HEK293T (cell line): ENCODE data around the gene ETV3L.

Experiments used
- CTCF ChIA-PET: fragments of 350-600 bp; formaldehyde crosslinking; extraction: SDS; loops from one replicate; lab custom pipeline; 2021; ENCODE audit warnings: antibody characterized with exemption, inconsistent platforms; lab: Yijun Ruan, JAX
- POLR2A ChIA-PET: fragments of 350-600 bp; formaldehyde crosslinking; extraction: SDS; loops from one replicate; lab custom pipeline; 2020; ENCODE audit warnings: antibody characterized with exemption, inconsistent platforms; lab: Yijun Ruan, JAX
- DNase-seq: peaks from one replicate; pipeline ENCODE4 v3.0.0; 2012; ENCODE audit warnings: mixed read lengths; ENCODE audit errors: extremely low spot score
- ARNT ChIP-seq: fragments of 450-650 bp; IDR thresholded peaks from 2 replicates; pipeline ENCODE4 v1.6.1; 2017; ENCODE audit warnings: mild to moderate bottlenecking
- BHLHE40 ChIP-seq: fragments of 450-650 bp; IDR thresholded peaks from 2 replicates; pipeline ENCODE4 v1.6.1; 2016; ENCODE audit warnings: mild to moderate bottlenecking, moderate library complexity, borderline replicate concordance
- CTBP1 ChIP-seq: fragments of 450-650 bp; IDR thresholded peaks from 2 replicates; pipeline ENCODE4 v1.6.1; 2016; ENCODE audit warnings: borderline replicate concordance
- ELF4 ChIP-seq: fragments of 450-650 bp; IDR thresholded peaks from 2 replicates; pipeline ENCODE4 v1.6.1; 2017; ENCODE audit warnings: antibody characterized with exemption
- FOXA1 ChIP-seq: fragments of 450-650 bp; IDR thresholded peaks from 2 replicates; pipeline ENCODE4 v1.6.1; 2016; ENCODE audit warnings: mild to moderate bottlenecking
- FOXK2 ChIP-seq: fragments of 450-650 bp; IDR thresholded peaks from 2 replicates; pipeline ENCODE4 v1.6.1; 2016; ENCODE audit warnings: mild to moderate bottlenecking
- FOXM1 ChIP-seq: fragments of 450-650 bp; IDR thresholded peaks from 2 replicates; pipeline ENCODE4 v1.6.1; 2017; ENCODE audit warnings: mild to moderate bottlenecking, borderline replicate concordance
- HDGF ChIP-seq: fragments of 450-650 bp; IDR thresholded peaks from 2 replicates; pipeline ENCODE4 v1.6.1; 2017; ENCODE audit warnings: antibody characterized with exemption, borderline replicate concordance
- L3MBTL2 ChIP-seq: fragments of 450-650 bp; conservative IDR thresholded peaks from 2 replicates; pipeline ENCODE4 v1.6.1; 2016; ENCODE audit warnings: mild to moderate bottlenecking
- LEF1 ChIP-seq: fragments of 450-650 bp; IDR thresholded peaks from 2 replicates; pipeline ENCODE4 v1.6.1; 2017; ENCODE audit warnings: mild to moderate bottlenecking, borderline replicate concordance
- NFRKB ChIP-seq: fragments of 450-650 bp; IDR thresholded peaks from 2 replicates; pipeline ENCODE4 v1.6.1; 2016; ENCODE audit warnings: mild to moderate bottlenecking, moderate library complexity
- SP1 ChIP-seq: fragments of 450-650 bp; IDR thresholded peaks from 2 replicates; pipeline ENCODE4 v1.6.1; 2017
- SUZ12 ChIP-seq: fragments of 450-650 bp; IDR thresholded peaks from 2 replicates; pipeline ENCODE4 v1.6.1; 2016; ENCODE audit warnings: mild to moderate bottlenecking
- TARDBP ChIP-seq: fragments of 450-650 bp; IDR thresholded peaks from 2 replicates; pipeline ENCODE4 v1.6.1; 2016
- ZNF384 ChIP-seq: fragments of 450-650 bp; IDR thresholded peaks from 2 replicates; pipeline ENCODE4 v1.6.1; 2016
- TF ChIP-seq, protein P1 (sequence below): fragments of 450-650 bp; IDR thresholded peaks from 2 replicates; pipeline ENCODE4 v1.6.1; 2016

Gene ETV3L

DNA sequence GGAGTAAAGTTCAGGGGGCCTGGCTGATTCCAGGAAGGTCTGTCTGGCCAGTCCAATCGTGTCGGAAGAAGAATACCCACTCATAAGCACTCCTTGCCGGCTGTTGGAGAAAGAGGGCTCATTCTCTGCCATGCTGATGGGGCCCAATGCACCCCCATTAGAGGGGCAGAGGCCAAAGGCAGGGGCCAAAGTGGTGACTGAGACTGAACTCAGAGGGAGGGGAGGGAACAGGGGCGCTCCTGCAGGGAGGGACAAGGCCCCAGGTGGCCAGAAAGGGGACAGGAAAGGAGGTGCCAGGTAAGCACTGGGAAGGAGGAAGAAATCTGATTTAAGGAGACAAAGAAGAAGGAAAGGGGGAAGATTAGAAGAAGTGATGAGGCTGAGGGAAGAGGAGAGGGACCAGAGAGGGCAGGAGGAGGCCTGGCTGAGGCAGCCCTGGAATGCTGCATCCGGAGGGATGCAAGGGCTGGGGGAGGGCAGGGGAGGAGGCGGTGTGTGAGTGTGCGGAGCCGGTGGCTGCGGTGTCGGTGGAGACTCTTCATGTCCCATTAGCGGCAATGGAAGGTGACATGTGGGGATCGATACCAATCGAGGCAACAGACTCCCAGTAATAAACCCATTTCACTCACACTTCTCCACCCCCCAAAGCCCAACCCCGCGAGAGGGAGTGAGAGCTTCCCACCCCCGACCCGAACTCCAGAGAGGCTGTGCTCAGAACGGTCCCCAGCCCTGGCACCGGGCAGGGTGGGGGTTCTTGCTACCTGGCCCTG, 12.0 kb upstream of the ETV3L start:
- ChIA-PET CTCF (no interaction called here), POLR2A (no interaction called here)
- TF ChIP-seq BHLHE40: no peak
- TF ChIP-seq L3MBTL2: no peak
- TF ChIP-seq FOXM1: no peak
- DNase-seq: no peak

DNA sequence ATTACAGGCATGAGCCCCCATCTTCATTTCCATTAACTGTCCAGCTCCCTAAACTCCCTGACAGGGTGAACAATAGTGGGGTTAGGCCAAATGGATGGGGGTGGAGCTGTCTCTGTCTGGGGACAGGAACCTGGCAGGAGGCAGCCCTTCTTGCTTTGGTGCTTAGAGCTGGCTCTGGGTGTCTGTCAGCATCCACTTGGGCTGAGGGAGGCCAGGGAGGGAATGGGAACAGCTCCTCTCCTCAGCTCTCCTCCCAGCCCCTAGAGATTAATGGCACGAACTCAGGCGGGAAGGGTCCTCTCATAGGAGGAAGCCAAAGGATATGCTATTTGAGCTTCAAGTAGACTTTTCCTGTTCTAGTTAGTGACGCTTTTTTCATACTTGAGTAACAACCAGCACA, 11.1 kb upstream of the ETV3L start:
- ChIA-PET POLR2A (no interaction called here), CTCF (interaction anchor here (2.3 kb wide), 1 partner anchor 20 kb away, joined by 15 read pairs; no protein-coding TSS in a partner anchor)
- TF ChIP-seq HDGF: no peak
- TF ChIP-seq NFRKB: no peak
- no peak for TF ChIP-seq FOXK2
- TF ChIP-seq ZNF384: no peak
- TF ChIP-seq ARNT: no peak
- TF ChIP-seq SP1: no peak
- TF ChIP-seq FOXA1: no peak
- TF ChIP-seq L3MBTL2: no peak
- TF ChIP-seq ELF4: no peak
- TF ChIP-seq LEF1: no peak
- no peak for TF ChIP-seq TARDBP
- no peak for TF ChIP-seq SUZ12
- TF ChIP-seq BHLHE40: no peak
- no peak for TF ChIP-seq CTBP1
- TF ChIP-seq FOXM1: no peak
- TF ChIP-seq, protein P1, sequence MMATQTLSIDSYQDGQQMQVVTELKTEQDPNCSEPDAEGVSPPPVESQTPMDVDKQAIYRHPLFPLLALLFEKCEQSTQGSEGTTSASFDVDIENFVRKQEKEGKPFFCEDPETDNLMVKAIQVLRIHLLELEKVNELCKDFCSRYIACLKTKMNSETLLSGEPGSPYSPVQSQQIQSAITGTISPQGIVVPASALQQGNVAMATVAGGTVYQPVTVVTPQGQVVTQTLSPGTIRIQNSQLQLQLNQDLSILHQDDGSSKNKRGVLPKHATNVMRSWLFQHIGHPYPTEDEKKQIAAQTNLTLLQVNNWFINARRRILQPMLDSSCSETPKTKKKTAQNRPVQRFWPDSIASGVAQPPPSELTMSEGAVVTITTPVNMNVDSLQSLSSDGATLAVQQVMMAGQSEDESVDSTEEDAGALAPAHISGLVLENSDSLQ: no peak
- DNase-seq: no peak

DNA sequence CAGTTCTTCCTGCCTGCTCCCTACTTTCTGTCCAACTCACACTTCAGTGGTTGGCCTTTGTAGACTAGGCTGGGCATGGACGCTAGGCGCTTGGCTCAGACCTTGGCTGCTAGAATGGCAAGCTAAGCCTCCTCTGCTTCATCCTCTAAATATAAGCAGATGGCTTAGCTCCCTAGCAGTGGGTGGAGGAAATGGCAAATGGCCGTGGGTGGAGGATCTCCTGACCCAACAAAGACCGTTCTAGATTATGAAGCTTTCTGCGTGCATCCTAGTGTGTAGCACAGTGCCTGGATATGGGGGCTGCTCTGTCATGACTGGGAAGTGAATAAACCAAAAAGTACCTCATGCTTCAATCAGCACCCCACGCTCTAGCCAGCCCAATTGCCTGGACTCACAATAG, 10.4 kb upstream of the ETV3L start:
- POLR2A ChIA-PET: no interaction called here
- DNase-seq: no peak
- TF ChIP-seq ZNF384 (no peak), SP1 (no peak), ELF4 (no peak), NFRKB (no peak), TARDBP (no peak)
- TF ChIP-seq, protein P1: no peak
- CTCF ChIA-PET: interaction anchor here (0.5 to 2.3 kb wide), 3 partner anchors 20 to 47 kb away, joined by 3 to 15 read pairs (median 4); no protein-coding TSS in a partner anchor

DNA sequence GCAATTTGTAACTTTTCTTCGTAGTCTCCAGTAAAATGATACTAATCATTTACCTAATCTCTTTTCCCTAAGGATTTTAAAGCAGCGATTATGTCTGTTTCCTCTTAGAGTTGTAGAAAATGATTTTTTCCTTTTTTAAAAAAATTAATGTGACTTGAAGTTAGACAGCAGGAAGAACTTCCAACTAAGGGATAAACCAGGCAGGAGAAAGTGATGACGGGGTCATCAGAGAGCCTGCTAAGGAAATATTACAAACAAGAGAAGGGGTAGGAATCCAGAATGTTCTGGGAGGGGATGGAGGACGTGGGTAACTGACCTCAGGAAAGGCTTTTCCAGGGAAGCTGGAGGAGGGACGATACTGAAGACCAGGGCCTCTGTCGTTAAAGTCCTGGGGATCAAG, 8.8 kb upstream of the ETV3L start:
- no peak for DNase-seq
- ChIA-PET POLR2A (interaction anchor here (0.5 kb wide), 1 partner anchor 31 kb away, joined by 3 read pairs; no protein-coding TSS in a partner anchor), CTCF (no interaction called here)
- no peak for TF ChIP-seq CTBP1
- TF ChIP-seq TARDBP: no peak

DNA sequence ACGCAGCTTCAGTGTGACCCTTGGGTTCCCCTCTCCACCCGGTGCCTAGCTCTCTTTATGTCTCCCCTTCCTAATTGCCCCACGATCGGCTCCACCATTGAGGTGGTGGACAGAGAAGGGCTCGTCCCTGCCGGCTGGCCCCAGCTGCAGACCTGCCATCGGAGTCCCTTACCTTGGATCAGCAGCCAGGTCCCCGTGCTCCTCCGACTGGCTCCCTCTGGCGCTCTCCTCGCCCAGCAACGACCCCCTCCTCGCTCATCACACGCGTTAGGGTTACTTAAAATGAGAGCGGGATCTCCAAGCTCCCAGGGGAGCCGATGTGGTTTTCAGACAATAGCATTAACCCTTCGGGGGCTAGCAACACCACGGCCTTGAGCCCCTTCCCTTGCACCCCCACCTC, 8.1 kb upstream of the ETV3L start:
- no peak for TF ChIP-seq ARNT
- TF ChIP-seq SP1: no peak
- TF ChIP-seq CTBP1: no peak
- no peak for TF ChIP-seq BHLHE40
- TF ChIP-seq FOXM1: no peak
- no peak for TF ChIP-seq NFRKB
- TF ChIP-seq, protein P1: no peak
- TF ChIP-seq L3MBTL2: no peak
- TF ChIP-seq ZNF384: no peak
- no peak for TF ChIP-seq TARDBP
- no peak for TF ChIP-seq LEF1
- no peak for TF ChIP-seq HDGF
- no peak for TF ChIP-seq FOXK2
- TF ChIP-seq ELF4: no peak
- no peak for TF ChIP-seq FOXA1
- no peak for TF ChIP-seq SUZ12
- ChIA-PET CTCF (interaction anchor here (0.5 kb wide), 1 partner anchor 55 kb away, joined by 3 read pairs; no protein-coding TSS in a partner anchor), POLR2A (interaction anchor here (1.7 kb wide), 1 partner anchor 31 kb away, joined by 5 read pairs; no protein-coding TSS in a partner anchor)
- no peak for DNase-seq

DNA sequence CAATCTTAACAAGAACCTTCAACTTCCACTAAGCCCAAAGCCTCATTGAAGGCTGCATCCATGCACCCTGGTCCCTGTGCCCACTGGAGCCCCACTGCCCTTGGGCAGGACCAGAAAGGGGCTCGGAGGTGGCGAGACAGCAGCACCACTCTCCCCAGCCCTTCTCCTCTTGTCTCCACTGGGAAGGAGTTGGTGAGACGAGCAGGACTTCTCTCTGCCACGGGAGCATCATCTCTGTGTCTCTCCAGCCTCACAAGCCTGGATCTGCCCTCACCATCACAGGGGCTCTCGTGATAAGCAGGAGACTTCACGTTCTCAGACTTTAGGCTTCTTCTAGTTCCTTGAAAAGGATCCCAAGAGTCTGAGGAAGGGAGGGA, 7.2 kb upstream of the ETV3L start:
- DNase-seq: no peak
- CTCF ChIA-PET: interaction anchor here (0.6 kb wide), 1 partner anchor 8 kb away, joined by 3 read pairs; no protein-coding TSS in a partner anchor
- POLR2A ChIA-PET: interaction anchor here (1.7 kb wide), 1 partner anchor 32 kb away, joined by 5 read pairs; no protein-coding TSS in a partner anchor
- TF ChIP-seq, protein P1: no peak
- TF ChIP-seq CTBP1: no peak
- TF ChIP-seq LEF1: no peak
- no peak for TF ChIP-seq HDGF
- TF ChIP-seq TARDBP: no peak
- TF ChIP-seq FOXA1: no peak
- no peak for TF ChIP-seq SP1
